HG02981 (cell line): Measurements from ENCODE around the gene MMP19.

Experiments used
- ATAC-seq: cut with Tn5 transposase; IDR thresholded peaks from one replicate; pipeline ENCODE4 v1.9.1; 2021; ENCODE audit warnings: mild to moderate bottlenecking, moderate library complexity; ENCODE audit not compliant: unreplicated experiment

Gene MMP19

GRCh38 chr12:55816881-55817344, 25.8 kb downstream of the MMP19 start:
- ATAC-seq = no peak

- no peak for ATAC-seq
These were observed 27.3 kb downstream of the MMP19 start for GRCh38 chr12:55815473-55815872.

GRCh38 chr12:55814257-55814656, 28.5 kb downstream of the MMP19 start:
- ATAC-seq = no peak

- ATAC-seq = no peak
These were observed 30.6 kb downstream of the MMP19 start for GRCh38 chr12:55812088-55812487.

GRCh38 chr12:55809274-55809673, 33.5 kb downstream of the MMP19 start:
- no peak for ATAC-seq

GRCh38 chr12:55806982-55807381, 35.8 kb downstream of the MMP19 start:
- no peak for ATAC-seq

- no peak for ATAC-seq
These were observed 45.2 kb downstream of the MMP19 start for GRCh38 chr12:55797550-55797949.

GRCh38 chr12:55797068-55797467, 45.7 kb downstream of the MMP19 start:
- no peak for ATAC-seq

- ATAC-seq = no peak
These were observed 46.8 kb downstream of the MMP19 start for GRCh38 chr12:55795950-55796349.

GRCh38 chr12:55789893-55790292, 52.8 kb downstream of the MMP19 start:
- ATAC-seq = no peak

- ATAC-seq = no peak
These were observed 53.6 kb downstream of the MMP19 start for GRCh38 chr12:55789171-55789570.

GRCh38 chr12:55788546-55788945, 54.2 kb downstream of the MMP19 start:
- no peak for ATAC-seq
